H1 (cell line): ENCODE measurements around the gene CDH15. TPM values are rescaled to one million over a fixed set of nuclear protein-coding genes. Genes with fewer than 3 reads are reported as not detected.

Source experiments
- CTCF ChIA-PET: fragments of 300-600 bp; sonication (Branson Sonifier 250); formaldehyde crosslinking; loops from one replicate; lab custom pipeline; 2021; ENCODE audit not compliant: partially characterized antibody; lab: Charles Lee
- POLR2A ChIA-PET: fragments of 300-600 bp; sonication (Branson Sonifier 250); formaldehyde crosslinking; loops from one replicate; lab custom pipeline; 2021; ENCODE audit warnings: inconsistent platforms; ENCODE audit not compliant: partially characterized antibody; lab: Charles Lee
- DNase-seq, 2 experiments: peaks; one replicate each; pipeline versions ENCODE4 v3.0.0 to v3.0.0-alpha.2; 2010 to 2022; ENCODE audit warnings: low spot score in 2 of 2, low read depth in 1 of 2, mixed read lengths in 1 of 2
- FAIRE-seq: peaks from 2 replicates; lab custom pipeline; 2011; peaks lifted over from hg19 to GRCh38; lab: Jason Lieb, UNC
- H2AFZ ChIP-seq: 2 replicates; pipeline ENCODE4 v1.8.1; 2012; ENCODE audit warnings: low read length, inconsistent platforms
- H2AK5ac ChIP-seq: 2 replicates; pipeline ENCODE4 v1.6.1; 2013; ENCODE audit warnings: low read depth, low read length
- H2BK120ac ChIP-seq: replicated peaks from 2 replicates; pipeline ENCODE3; 2013; ENCODE audit warnings: low read depth, low read length, inconsistent platforms
- H2BK12ac ChIP-seq: 2 replicates; pipeline ENCODE4 v1.6.1; 2013; ENCODE audit warnings: low read depth, low read length
- H2BK15ac ChIP-seq: 2 replicates; pipeline ENCODE4 v1.6.1; 2013; ENCODE audit warnings: low read length
- H2BK20ac ChIP-seq: 2 replicates; pipeline ENCODE4 v1.6.1; 2013; ENCODE audit warnings: low read length
- H2BK5ac ChIP-seq: 2 replicates; pipeline ENCODE4 v1.6.1; 2013; ENCODE audit warnings: low read depth, low read length
- H3K14ac ChIP-seq: 2 replicates; pipeline ENCODE4 v1.6.1; 2013; ENCODE audit warnings: inconsistent platforms; ENCODE audit not compliant: insufficient read length
- H3K18ac ChIP-seq: 2 replicates; pipeline ENCODE4 v1.6.1; 2013; ENCODE audit warnings: low read length; ENCODE audit errors: extremely low read depth
- H3K23ac ChIP-seq: 2 replicates; pipeline ENCODE4 v1.6.1; 2013; ENCODE audit warnings: inconsistent platforms; ENCODE audit not compliant: insufficient read length
- H3K23me2 ChIP-seq: 2 replicates; pipeline ENCODE4 v1.6.1; 2013; ENCODE audit warnings: low read depth, low read length
- H3K27ac ChIP-seq: 2 replicates; pipeline ENCODE4 v1.6.1; 2011; ENCODE audit warnings: low read depth, low read length, inconsistent platforms
- H3K27me3 ChIP-seq, 4 experiments: replicated peaks in 1 of 4; 1 replicate in 1 of 4; 2 replicates in 3 of 4; pipeline versions ENCODE4 v1.6.1 to v1.8.1; 2011 to 2013; ENCODE audit warnings: low read length in 3 of 4, mild to moderate bottlenecking in 3 of 4, inconsistent platforms in 2 of 4, mixed read lengths in 2 of 4, moderate library complexity in 1 of 4; ENCODE audit not compliant: control insufficient read depth in 3 of 4, insufficient read depth in 3 of 4; ENCODE audit errors: extremely low read depth in 1 of 4
- H3K36me3 ChIP-seq, 4 experiments: 2 replicates each; pipeline versions ENCODE4 v1.6.1 to v1.8.1; 2011 to 2013; ENCODE audit warnings: mild to moderate bottlenecking in 4 of 4, low read length in 3 of 4, moderate library complexity in 2 of 4, control low read depth in 1 of 4, inconsistent platforms in 1 of 4; ENCODE audit not compliant: insufficient read depth in 4 of 4, control insufficient read depth in 2 of 4
- H3K4ac ChIP-seq: replicated peaks from 2 replicates; pipeline ENCODE3; 2013; ENCODE audit warnings: low read length, low read depth, mixed read lengths, inconsistent platforms; ENCODE audit not compliant: insufficient read length
- H3K4me1 ChIP-seq, 4 experiments: replicated peaks in 1 of 4; 1 replicate in 1 of 4; 2 replicates in 3 of 4; pipeline versions ENCODE4 v1.6.1 to v1.8.1; 2011 to 2013; ENCODE audit warnings: low read length in 3 of 4, inconsistent platforms in 2 of 4, mixed read lengths in 1 of 4; ENCODE audit not compliant: insufficient read depth in 4 of 4, control insufficient read depth in 3 of 4
- H3K4me2 ChIP-seq, 2 experiments: 2 replicates each; pipeline versions ENCODE4 v1.6.1 to v1.8.1; 2011 to 2013; ENCODE audit warnings: low read depth in 2 of 2, low read length in 2 of 2, control low read depth in 1 of 2, inconsistent platforms in 1 of 2, mild to moderate bottlenecking in 1 of 2; ENCODE audit not compliant: insufficient read depth in 1 of 2
- H3K4me3 ChIP-seq, 4 experiments: fragments of 200-600, 300-600 bp in 1 of 4; sonication (generic), shearing (Covaris generic), sonication (Bioruptor Twin) in 1 of 4; 2 replicates each; pipeline versions ENCODE4 v1.5.1 to v1.8.1; 2011 to 2016; ENCODE audit warnings: low read length in 4 of 4, low read depth in 3 of 4, control low read depth in 2 of 4, inconsistent platforms in 2 of 4, mild to moderate bottlenecking in 2 of 4, mixed read lengths in 1 of 4, moderate library complexity in 1 of 4; ENCODE audit not compliant: insufficient read depth in 2 of 4; ENCODE audit errors: extremely low read depth in 1 of 4
- H3K56ac ChIP-seq: replicated peaks from 2 replicates; pipeline ENCODE3; 2013; ENCODE audit warnings: low read depth, mild to moderate bottlenecking, mixed read lengths, low read length, inconsistent platforms; ENCODE audit not compliant: insufficient read length
- H3K79me1 ChIP-seq: 2 replicates; pipeline ENCODE4 v1.6.1; 2013; ENCODE audit warnings: low read depth, low read length, control low read depth
- H3K79me2 ChIP-seq, 2 experiments: 2 replicates each; pipeline versions ENCODE4 v1.6.1 to v1.8.1; 2012 to 2013; ENCODE audit warnings: low read length in 2 of 2, mild to moderate bottlenecking in 2 of 2, inconsistent platforms in 1 of 2; ENCODE audit not compliant: insufficient read depth in 2 of 2, control insufficient read depth in 1 of 2
- H3K9ac ChIP-seq, 4 experiments: replicated peaks in 1 of 4; 1 replicate in 1 of 4; 2 replicates in 3 of 4; pipeline versions ENCODE4 v1.6.1 to v1.8.1; 2011 to 2013; ENCODE audit warnings: low read depth in 3 of 4, low read length in 3 of 4, control low read depth in 2 of 4, mild to moderate bottlenecking in 2 of 4, moderate library complexity in 2 of 4, inconsistent platforms in 1 of 4; ENCODE audit errors: extremely low read depth in 1 of 4
- H3K9me3 ChIP-seq, 2 experiments: 2 replicates each; pipeline versions ENCODE4 v1.6.1 to v1.8.1; 2012 to 2013; ENCODE audit warnings: mild to moderate bottlenecking in 2 of 2, moderate library complexity in 2 of 2, control low read depth in 1 of 2, inconsistent platforms in 1 of 2, low read depth in 1 of 2, low read length in 1 of 2, mixed read lengths in 1 of 2; ENCODE audit not compliant: insufficient read depth in 2 of 2
- H4K20me1 ChIP-seq, 2 experiments: replicated peaks in 1 of 2; 2 replicates each; pipeline versions ENCODE3 to v1.8.1; 2011 to 2013; ENCODE audit warnings: inconsistent platforms in 2 of 2, low read length in 2 of 2, mild to moderate bottlenecking in 1 of 2; ENCODE audit not compliant: insufficient read depth in 2 of 2, control insufficient read depth in 1 of 2
- H4K5ac ChIP-seq: 2 replicates; pipeline ENCODE4 v1.6.1; 2013; ENCODE audit warnings: low read length, low read depth, mixed read lengths, inconsistent platforms; ENCODE audit not compliant: insufficient read length
- H4K8ac ChIP-seq: 2 replicates; pipeline ENCODE4 v1.8.0; 2013; ENCODE audit warnings: mild to moderate bottlenecking, moderate library complexity, low read length, inconsistent platforms; ENCODE audit not compliant: insufficient read depth; ENCODE audit errors: extremely low read depth
- H4K91ac ChIP-seq: replicated peaks from 2 replicates; pipeline ENCODE3; 2013; ENCODE audit warnings: low read length, mixed read lengths, inconsistent platforms; ENCODE audit not compliant: insufficient read length
- BACH1 ChIP-seq: IDR thresholded peaks from 2 replicates; pipeline ENCODE4 v1.6.1; 2012; ENCODE audit warnings: low read length, improper control_type of control experiment
- BCL11A ChIP-seq, 2 experiments: IDR thresholded peaks; one replicate each; pipeline ENCODE4 v1.6.1; 2011; ENCODE audit warnings: low read depth in 2 of 2, low read length in 2 of 2, mild to moderate bottlenecking in 2 of 2
- CBX5 ChIP-seq: fragments of 300-800, 300-1000 bp; sonication (generic); IDR thresholded peaks from 2 replicates; pipeline ENCODE4 v1.7.1; 2016; ENCODE audit warnings: antibody characterized with exemption, low read length, low read depth
- FOSL1 ChIP-seq: IDR thresholded peaks from 2 replicates; pipeline ENCODE4 v1.6.1; 2011; ENCODE audit warnings: mild to moderate bottlenecking, low read depth, low read length, moderate library complexity; ENCODE audit not compliant: insufficient read depth
- KDM4A ChIP-seq: IDR thresholded peaks from one replicate; pipeline ENCODE4 v1.7.1; 2012; ENCODE audit warnings: low read depth, mild to moderate bottlenecking, moderate library complexity, low read length, inconsistent platforms; ENCODE audit not compliant: severe bottlenecking
- MAFK ChIP-seq: IDR thresholded peaks from 2 replicates; pipeline ENCODE4 v1.6.1; 2012; ENCODE audit warnings: low read depth, mild to moderate bottlenecking, improper control_type of control experiment, low read length
- NRF1 ChIP-seq: IDR thresholded peaks from 2 replicates; pipeline ENCODE4 v1.6.1; 2011; ENCODE audit warnings: mild to moderate bottlenecking, low read depth, low read length, improper control_type of control experiment
- POLR2A ChIP-seq, 2 experiments: IDR thresholded peaks; 1 replicate in 1 of 2; 2 replicates in 1 of 2; pipeline ENCODE4 v1.6.1; 2011; ENCODE audit warnings: low read depth in 2 of 2, low read length in 2 of 2, mild to moderate bottlenecking in 2 of 2; ENCODE audit errors: control extremely low read depth in 1 of 2
- SUZ12 ChIP-seq: fragments of 200-600 bp; sonication (generic); IDR thresholded peaks from 2 replicates; pipeline ENCODE4 v1.6.1; 2012; ENCODE audit warnings: mild to moderate bottlenecking, inconsistent platforms, low read length, moderate library complexity, mixed read lengths
- ZNF274 ChIP-seq: IDR thresholded peaks from 2 replicates; pipeline ENCODE4 v1.7.0; 2012; ENCODE audit warnings: low read length, borderline replicate concordance; ENCODE audit errors: extremely low read depth
- WGBS, 2 experiments: shearing (Covaris generic) in 1 of 2; methylation state at CpG; one replicate each; pipeline versions ENCODE4 v1.1.6 to v1.1.7; 2013 to 2015; ENCODE audit warnings: low lambda C conversion rate in 2 of 2, mixed read lengths in 2 of 2, inconsistent platforms in 1 of 2, low coverage in 1 of 2, missing lambda C conversion rate in 1 of 2; ENCODE audit not compliant: insufficient replicate concordance in 2 of 2, insufficient coverage in 1 of 2, insufficient read length in 1 of 2; ENCODE audit errors: extremely low coverage in 1 of 2, missing lambda C conversion rate in 1 of 2; 5-methylcytosine and 5-hydroxymethylcytosine counted together
- polyA plus RNA-seq, 7 experiments: library from polyadenylated mRNA; depleted of rRNA in 3 of 7; stranded (reverse) in 5 of 7; unstranded in 2 of 7; fragments of >200 nt in 5 of 7; fragments of 200-250 nt in 2 of 7; gene quantifications; 1 replicate in 5 of 7; 2 replicates in 1 of 7; 4 replicates in 1 of 7; pipeline versions ENCODE4 v1.2.1 to v1.2.3, GENCODE V29; 2011 to 2013; ENCODE audit warnings: missing spikeins in 2 of 7, mixed read lengths in 2 of 7
- total RNA-seq: library from RNA; stranded (reverse); fragmentation: NEBNext Ultra II Directional; extraction: Animal tissue kit (Norgen Biotek cat#: 25700); gene quantifications from 2 replicates; pipeline ENCODE4 v1.2.1, GENCODE V29; 2021
- TF ChIP-seq, protein P1 (sequence below): IDR thresholded peaks from 2 replicates; pipeline ENCODE4 v1.6.1; 2012; ENCODE audit warnings: inconsistent platforms
- TF ChIP-seq, protein P2 (sequence below): IDR thresholded peaks from 2 replicates; pipeline ENCODE4 v1.6.1; 2012; ENCODE audit warnings: low read length, inconsistent platforms

CDH15 gene
- total and polyA plus RNA-seq, 2 of the 8 experiments (the other 6 are each of a cell fraction or from before 2014, with no cell fraction given): 0.50 to 0.82 TPM

- DNase-seq (no peak), FAIRE-seq (no peak)
- H2AFZ ChIP-seq: no peak overlapping the region
- H3K36me3 ChIP-seq: peaks cover 0 to 3% (median 0%) of the 10 kb centered on the region in 4 experiments; a peak in 3 of 8 replicates
- no peak overlapping the region for H2BK5ac ChIP-seq
- no peaks in the 10 kb centered on the region for H3K79me2 ChIP-seq
- H3K9me3 ChIP-seq: no peaks in the 10 kb centered on the region
- POLR2A ChIA-PET: no interaction called here
- no peaks in the 10 kb centered on the region for H3K79me1 ChIP-seq
- no peak overlapping the region for H4K91ac ChIP-seq
- H3K4me2 ChIP-seq: no peak overlapping the region
- H3K4me3 ChIP-seq: no peak overlapping the region
- H2BK20ac ChIP-seq: no peak overlapping the region
- H3K14ac ChIP-seq: no peak overlapping the region
- H3K9ac ChIP-seq: no peak overlapping the region
- peaks cover 0 to 3% (median 1%) of the 10 kb centered on the region in 4 experiments; a peak in 2 of 7 replicates for H3K27me3 ChIP-seq
- no peak overlapping the region for H3K18ac ChIP-seq
- H2AK5ac ChIP-seq: no peak overlapping the region
- no peak overlapping the region for H3K4ac ChIP-seq
- 90% methylated on average over 8 of the region's 8 CpGs; no CpG with 5 or more reads in 1 of the 2 experiments for WGBS, 2 experiments
- peaks cover 0 to 4% of the 10 kb centered on the region in 2 experiments for H4K20me1 ChIP-seq
- no peak overlapping the region for H2BK12ac ChIP-seq
- no peak overlapping the region for H2BK15ac ChIP-seq
- no peaks in the 10 kb centered on the region for H3K23me2 ChIP-seq
- CTCF ChIA-PET: interaction anchor here (1.3 to 1.5 kb wide), 2 partner anchors 9 to 16 kb away, joined by 3 to 4 read pairs; no protein-coding TSS in a partner anchor
- no peak overlapping the region for H3K56ac ChIP-seq
- no peak overlapping the region for H2BK120ac ChIP-seq
- no peak overlapping the region for H3K27ac ChIP-seq
- peaks cover 0 to 3% (median 0%) of the 10 kb centered on the region in 4 experiments; a peak in 2 of 7 replicates for H3K4me1 ChIP-seq
- no peak overlapping the region for H3K23ac ChIP-seq
- H4K8ac ChIP-seq: no peak overlapping the region
- no peak overlapping the region for H4K5ac ChIP-seq
- TF ChIP-seq BCL11A (IDR thresholded peaks at IDR 0.05; ENCODE audit: low read depth in 2 of 2, low read length in 2 of 2) (no peak), SUZ12 (no peak), KDM4A (no peak), POLR2A (IDR thresholded peaks at IDR 0.05; ENCODE audit: control extremely low read depth in 1 of 2, low read depth in 2 of 2, low read length in 2 of 2) (no peak), NRF1 (no peak), CBX5 (no peak), BACH1 (no peak), MAFK (no peak), ZNF274 (no peak), FOSL1 (no peak)
- TF ChIP-seq, protein P1, sequence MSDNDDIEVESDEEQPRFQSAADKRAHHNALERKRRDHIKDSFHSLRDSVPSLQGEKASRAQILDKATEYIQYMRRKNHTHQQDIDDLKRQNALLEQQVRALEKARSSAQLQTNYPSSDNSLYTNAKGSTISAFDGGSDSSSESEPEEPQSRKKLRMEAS: no peak
- TF ChIP-seq, protein P2, sequence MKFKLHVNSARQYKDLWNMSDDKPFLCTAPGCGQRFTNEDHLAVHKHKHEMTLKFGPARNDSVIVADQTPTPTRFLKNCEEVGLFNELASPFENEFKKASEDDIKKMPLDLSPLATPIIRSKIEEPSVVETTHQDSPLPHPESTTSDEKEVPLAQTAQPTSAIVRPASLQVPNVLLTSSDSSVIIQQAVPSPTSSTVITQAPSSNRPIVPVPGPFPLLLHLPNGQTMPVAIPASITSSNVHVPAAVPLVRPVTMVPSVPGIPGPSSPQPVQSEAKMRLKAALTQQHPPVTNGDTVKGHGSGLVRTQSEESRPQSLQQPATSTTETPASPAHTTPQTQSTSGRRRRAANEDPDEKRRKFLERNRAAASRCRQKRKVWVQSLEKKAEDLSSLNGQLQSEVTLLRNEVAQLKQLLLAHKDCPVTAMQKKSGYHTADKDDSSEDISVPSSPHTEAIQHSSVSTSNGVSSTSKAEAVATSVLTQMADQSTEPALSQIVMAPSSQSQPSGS: no peak
Measured at GRCh38 chr16:89150981-89151380, 20.6 kb upstream of the CDH15 start.
